ENCODE measurements around the gene OBSCN. TPM values are rescaled to one million over a fixed set of nuclear protein-coding genes. Genes with fewer than 3 reads are reported as not detected.

OBSCN gene
- total RNA-seq, 1 donor from 2014 or later, result 5.1 TPM

DNA sequence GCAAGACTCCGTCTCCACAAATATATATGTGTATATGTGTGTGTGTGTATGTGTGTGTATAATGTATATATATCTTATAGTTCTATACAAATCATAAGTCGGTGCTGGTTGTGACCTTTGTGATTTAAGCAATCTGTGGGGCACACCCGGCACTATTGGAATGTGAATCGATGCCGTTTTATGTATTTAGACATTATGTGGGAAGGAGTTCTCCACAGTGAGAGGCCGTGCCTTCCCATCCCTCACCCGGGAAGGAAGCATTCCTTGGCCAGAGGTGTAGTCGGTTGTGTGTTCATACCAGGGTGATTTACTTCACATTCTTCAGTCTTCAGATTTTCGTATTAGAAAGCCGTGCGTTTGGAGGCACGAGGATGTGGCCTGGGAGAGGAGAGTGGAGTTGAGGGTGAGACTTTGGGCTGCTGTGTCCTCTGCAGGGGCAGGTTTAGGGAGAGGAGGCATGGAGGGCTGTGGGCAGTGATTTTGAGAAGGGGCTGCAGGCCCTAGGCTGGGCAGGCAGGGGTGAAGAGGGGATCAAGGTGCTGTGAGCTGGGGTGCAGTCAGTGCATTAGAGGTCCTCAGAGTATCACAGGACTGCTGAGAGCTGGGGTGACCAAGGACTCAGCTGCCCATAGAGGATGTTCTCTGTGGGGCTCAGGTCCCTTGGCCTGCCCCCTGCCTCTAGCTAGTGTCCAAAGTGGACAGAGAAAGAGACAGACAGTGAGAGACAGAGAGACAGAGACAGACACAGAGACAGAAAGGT, 141.0 kb downstream of the OBSCN start:
- Histone ChIP-seq H3K27me3 (no peaks in the 10 kb centered on the region), H3F3A (ENCODE audit: low read depth) (peaks cover 3% of the 10 kb centered on the region), H3K4me3 (no peak overlapping the region), H3K36me3 (peaks cover 3% of the 10 kb centered on the region), H3K79me2 (ENCODE audit: low read depth) (no peaks in the 10 kb centered on the region), H3K27ac (no peak overlapping the region), H4K20me1 (ENCODE audit: low read depth) (no peaks in the 10 kb centered on the region), H2AFZ (replicated peaks) (no peak overlapping the region), H3K9ac (no peak overlapping the region), H3K9me3 (ENCODE audit: low read depth) (no peaks in the 10 kb centered on the region), H3K4me1 (no peaks in the 10 kb centered on the region), H3K4me2 (no peak overlapping the region)
- TF ChIP-seq EZH2phosphoT487 (IDR thresholded peaks at IDR 0.05) (no peak), EZH2 (IDR thresholded peaks at IDR 0.05) (no peak)
- TF ChIP-seq, protein P1, sequence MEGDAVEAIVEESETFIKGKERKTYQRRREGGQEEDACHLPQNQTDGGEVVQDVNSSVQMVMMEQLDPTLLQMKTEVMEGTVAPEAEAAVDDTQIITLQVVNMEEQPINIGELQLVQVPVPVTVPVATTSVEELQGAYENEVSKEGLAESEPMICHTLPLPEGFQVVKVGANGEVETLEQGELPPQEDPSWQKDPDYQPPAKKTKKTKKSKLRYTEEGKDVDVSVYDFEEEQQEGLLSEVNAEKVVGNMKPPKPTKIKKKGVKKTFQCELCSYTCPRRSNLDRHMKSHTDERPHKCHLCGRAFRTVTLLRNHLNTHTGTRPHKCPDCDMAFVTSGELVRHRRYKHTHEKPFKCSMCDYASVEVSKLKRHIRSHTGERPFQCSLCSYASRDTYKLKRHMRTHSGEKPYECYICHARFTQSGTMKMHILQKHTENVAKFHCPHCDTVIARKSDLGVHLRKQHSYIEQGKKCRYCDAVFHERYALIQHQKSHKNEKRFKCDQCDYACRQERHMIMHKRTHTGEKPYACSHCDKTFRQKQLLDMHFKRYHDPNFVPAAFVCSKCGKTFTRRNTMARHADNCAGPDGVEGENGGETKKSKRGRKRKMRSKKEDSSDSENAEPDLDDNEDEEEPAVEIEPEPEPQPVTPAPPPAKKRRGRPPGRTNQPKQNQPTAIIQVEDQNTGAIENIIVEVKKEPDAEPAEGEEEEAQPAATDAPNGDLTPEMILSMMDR (IDR thresholded peaks at IDR 0.05), result no peak
- H3K27me3 Mint-ChIP-seq (ENCODE audit: insufficient read depth, low read depth), result peaks cover 2% of the 10 kb centered on the region
- no peak for DNase-seq (ENCODE audit: low spot score)
- H3K36me3 Mint-ChIP-seq, result no peaks in the 10 kb centered on the region
- peak overlapping the region; percentile 12 for H3K27ac Mint-ChIP-seq
- H3K9me3 Mint-ChIP-seq, result no peaks in the 10 kb centered on the region
- H3K4me3 Mint-ChIP-seq, result no peak overlapping the region
- H3K4me1 Mint-ChIP-seq, result peaks cover 4% of the 10 kb centered on the region

DNA sequence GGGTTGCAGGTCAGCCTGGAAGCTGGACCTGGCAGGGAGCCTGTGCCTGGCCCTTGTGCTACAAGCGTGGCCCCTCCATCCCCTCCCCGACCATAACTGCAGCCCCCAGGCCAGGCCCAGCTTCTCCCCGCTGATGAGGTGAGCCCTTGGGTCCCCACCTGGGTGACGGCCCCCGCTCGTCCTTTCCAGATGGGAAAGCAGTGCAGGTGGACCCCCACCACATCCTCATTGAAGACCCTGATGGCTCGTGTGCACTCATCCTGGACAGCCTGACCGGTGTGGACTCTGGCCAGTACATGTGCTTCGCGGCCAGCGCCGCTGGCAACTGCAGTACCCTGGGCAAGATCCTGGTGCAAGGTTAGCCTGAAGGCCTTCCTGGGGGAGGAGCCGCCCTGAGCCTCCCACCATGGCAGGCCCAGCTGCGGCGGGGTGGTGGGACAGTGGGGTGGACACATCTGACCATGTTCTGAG, 141.9 kb downstream of the OBSCN start:
- Histone ChIP-seq H3K36me3 (no peaks in the 10 kb centered on the region), H3K4me2 (no peak overlapping the region), H3K79me2 (ENCODE audit: low read depth) (no peaks in the 10 kb centered on the region), H4K20me1 (ENCODE audit: low read depth) (no peaks in the 10 kb centered on the region), H3K9ac (no peak overlapping the region), H3F3A (ENCODE audit: low read depth) (no peaks in the 10 kb centered on the region), H3K27me3 (no peaks in the 10 kb centered on the region), H3K4me3 (no peak overlapping the region), H3K4me1 (no peaks in the 10 kb centered on the region), H2AFZ (replicated peaks) (no peak overlapping the region), H3K9me3 (ENCODE audit: low read depth) (no peaks in the 10 kb centered on the region), H3K27ac (no peak overlapping the region)
- TF ChIP-seq EZH2 (IDR thresholded peaks at IDR 0.05) (no peak), EZH2phosphoT487 (IDR thresholded peaks at IDR 0.05) (no peak)
- TF ChIP-seq, protein P1 (IDR thresholded peaks at IDR 0.05), result no peak
- Mint-ChIP-seq H3K36me3 (no peaks in the 10 kb centered on the region), H3K27ac (no peak overlapping the region), H3K4me1 (peaks cover 4% of the 10 kb centered on the region), H3K27me3 (ENCODE audit: insufficient read depth, low read depth) (peaks cover 2% of the 10 kb centered on the region), H3K4me3 (no peak overlapping the region), H3K9me3 (no peaks in the 10 kb centered on the region)
- no peak for DNase-seq (ENCODE audit: low spot score)

DNA sequence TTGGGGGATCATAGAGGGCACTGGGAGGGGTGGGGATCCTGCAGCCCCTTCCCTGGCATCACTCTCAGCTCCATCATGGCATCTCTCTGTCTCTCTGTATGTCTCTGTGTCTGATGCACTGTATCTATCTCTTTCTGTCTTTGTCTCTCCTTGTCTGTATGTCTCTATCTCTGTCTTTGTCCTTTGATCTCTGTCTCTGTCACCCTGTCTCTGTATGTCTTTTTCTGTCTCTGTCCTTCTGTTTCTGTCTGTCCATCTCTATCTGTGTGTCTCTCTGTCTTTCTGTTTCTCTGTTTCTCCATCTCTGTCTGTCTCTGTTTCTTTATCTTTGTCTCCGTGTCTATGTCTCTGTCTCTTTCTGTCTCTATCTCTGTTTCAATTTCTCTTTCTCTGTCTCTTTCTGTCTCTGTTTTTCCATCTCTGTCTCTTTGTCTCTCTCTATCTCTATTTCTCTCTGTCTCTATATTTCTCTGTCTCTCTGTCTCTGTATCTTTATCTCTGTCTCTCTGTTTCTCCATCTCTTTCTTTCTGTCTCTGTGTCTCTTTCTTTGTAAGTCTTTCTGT, 142.4 kb downstream of the OBSCN start:
- no peak for TF ChIP-seq EZH2 (IDR thresholded peaks at IDR 0.05)
- no peak for TF ChIP-seq EZH2phosphoT487 (IDR thresholded peaks at IDR 0.05)
- TF ChIP-seq, protein P1 (IDR thresholded peaks at IDR 0.05), result no peak

More for the DNA sequence above, 142.4 kb downstream of the OBSCN start:
- Mint-ChIP-seq H3K36me3 (no peaks in the 10 kb centered on the region), H3K9me3 (no peaks in the 10 kb centered on the region), H3K27me3 (ENCODE audit: insufficient read depth, low read depth) (peaks cover 2% of the 10 kb centered on the region), H3K4me3 (no peak overlapping the region), H3K27ac (no peak overlapping the region), H3K4me1 (peaks cover 4% of the 10 kb centered on the region)
- Histone ChIP-seq H3F3A (ENCODE audit: low read depth) (no peaks in the 10 kb centered on the region), H3K4me1 (no peaks in the 10 kb centered on the region), H3K27me3 (no peaks in the 10 kb centered on the region), H3K36me3 (no peaks in the 10 kb centered on the region), H3K4me2 (no peak overlapping the region), H3K79me2 (ENCODE audit: low read depth) (no peaks in the 10 kb centered on the region), H4K20me1 (ENCODE audit: low read depth) (no peaks in the 10 kb centered on the region), H3K9ac (no peak overlapping the region), H2AFZ (replicated peaks) (no peak overlapping the region), H3K9me3 (ENCODE audit: low read depth) (no peaks in the 10 kb centered on the region), H3K4me3 (no peak overlapping the region), H3K27ac (no peak overlapping the region)
- no peak for DNase-seq (ENCODE audit: low spot score)
